MM.1S (cell line): Measurements from ENCODE around the gene KMT2E.

Experiments used
- CTCF ChIP-seq: fragments of 300-600 bp; sonication (generic); IDR thresholded peaks from 2 replicates; pipeline ENCODE4 v1.5.1; 2016; ENCODE audit warnings: antibody characterized with exemption, low read length, mixed read lengths
- EZH2 ChIP-seq: fragments of 300-600 bp; sonication (generic); optimal IDR thresholded peaks from 2 replicates; pipeline ENCODE3; 2017; ENCODE audit warnings: low read depth, mild to moderate bottlenecking, antibody characterized with exemption, low read length, mixed read lengths

GRCh38 chr7:105079348-105079747 is 65.3 kb downstream of the KMT2E start:
- TF ChIP-seq CTCF = no peak
- TF ChIP-seq EZH2 = no peak
